ENCODE results near the gene GUCY1B1. TPM values are rescaled to one million over a fixed set of nuclear protein-coding genes. Genes with fewer than 3 reads are reported as not detected.

The GUCY1B1 gene
- total RNA-seq, 1 donor from 2014 or later: 1.5 TPM

- no peak overlapping the region for H3K27ac Mint-ChIP-seq (ENCODE audit: unreplicated experiment)
- no peak overlapping the region for H3K4me3 Mint-ChIP-seq (ENCODE audit: unreplicated experiment)
- H3K27me3 Mint-ChIP-seq (ENCODE audit: low read depth, unreplicated experiment): no peaks in the 10 kb centered on the region
- H3K4me1 Mint-ChIP-seq (ENCODE audit: low read depth, unreplicated experiment): no peaks in the 10 kb centered on the region
- DNase-seq (ENCODE audit: low read depth) (no peak), FAIRE-seq (no peak)
- H3K4me1 ChIP-seq (ENCODE audit: insufficient read depth, low read length): no peaks in the 10 kb centered on the region
- H4K20me1 ChIP-seq (ENCODE audit: insufficient read depth, low read length): no peaks in the 10 kb centered on the region
- H3K36me3 Mint-ChIP-seq (ENCODE audit: low read depth, unreplicated experiment): no peaks in the 10 kb centered on the region
- H3K9ac ChIP-seq (ENCODE audit: low read length): no peak overlapping the region
- no peaks in the 10 kb centered on the region for H3K27me3 ChIP-seq (ENCODE audit: insufficient read depth, low read length)
- no peak overlapping the region for H3K4me2 ChIP-seq (ENCODE audit: low read length)
- H3K9me3 Mint-ChIP-seq (ENCODE audit: unreplicated experiment): no peaks in the 10 kb centered on the region
- no peak overlapping the region for H2AFZ ChIP-seq (ENCODE audit: low read depth, low read length)
- no peaks in the 10 kb centered on the region for H3K9me3 ChIP-seq (ENCODE audit: insufficient read depth, low read depth, low read length)
- H3K27ac ChIP-seq (ENCODE audit: low read depth, low read length): no peak overlapping the region
- no peaks in the 10 kb centered on the region for H3K79me2 ChIP-seq (ENCODE audit: insufficient read depth, low read length)
- no peaks in the 10 kb centered on the region for H3K36me3 ChIP-seq (ENCODE audit: insufficient read depth, low read length)
- no peak overlapping the region for H3K4me3 ChIP-seq (ENCODE audit: insufficient read depth, low read depth, low read length)
- TF ChIP-seq EZH2 (IDR thresholded peaks at IDR 0.05; ENCODE audit: insufficient read depth, low read length) (no peak), CTCF (IDR thresholded peaks at IDR 0.05; ENCODE audit: insufficient read depth, low read depth, low read length) (no peak)
Measured at GRCh38 chr4:155768370-155768769, 9.5 kb downstream of the GUCY1B1 start.

GRCh38 chr4:155769090-155769489 is 10.3 kb downstream of the GUCY1B1 start:
- no peaks in the 10 kb centered on the region for H3K9me3 ChIP-seq (ENCODE audit: insufficient read depth, low read depth, low read length)
- no peaks in the 10 kb centered on the region for H3K27me3 ChIP-seq (ENCODE audit: insufficient read depth, low read length)
- no peaks in the 10 kb centered on the region for H3K79me2 ChIP-seq (ENCODE audit: insufficient read depth, low read length)
- H3K9ac ChIP-seq (ENCODE audit: low read length): no peak overlapping the region
- H3K36me3 ChIP-seq (ENCODE audit: insufficient read depth, low read length): no peaks in the 10 kb centered on the region
- TF ChIP-seq CTCF (IDR thresholded peaks at IDR 0.05; ENCODE audit: insufficient read depth, low read depth, low read length) (no peak), EZH2 (IDR thresholded peaks at IDR 0.05; ENCODE audit: insufficient read depth, low read length) (no peak)
- Mint-ChIP-seq H3K4me3 (ENCODE audit: unreplicated experiment) (no peak overlapping the region), H3K27ac (ENCODE audit: unreplicated experiment) (no peak overlapping the region), H3K9me3 (ENCODE audit: unreplicated experiment) (no peaks in the 10 kb centered on the region), H3K36me3 (ENCODE audit: low read depth, unreplicated experiment) (no peaks in the 10 kb centered on the region), H3K4me1 (ENCODE audit: low read depth, unreplicated experiment) (no peaks in the 10 kb centered on the region), H3K27me3 (ENCODE audit: low read depth, unreplicated experiment) (no peaks in the 10 kb centered on the region)
- no peaks in the 10 kb centered on the region for H4K20me1 ChIP-seq (ENCODE audit: insufficient read depth, low read length)
- no peak overlapping the region for H2AFZ ChIP-seq (ENCODE audit: low read depth, low read length)
- no peak overlapping the region for H3K4me3 ChIP-seq (ENCODE audit: insufficient read depth, low read depth, low read length)
- DNase-seq (ENCODE audit: low read depth) (no peak), FAIRE-seq (no peak)
- H3K4me1 ChIP-seq (ENCODE audit: insufficient read depth, low read length): no peaks in the 10 kb centered on the region
- H3K4me2 ChIP-seq (ENCODE audit: low read length): no peak overlapping the region
- H3K27ac ChIP-seq (ENCODE audit: low read depth, low read length): no peak overlapping the region

GRCh38 chr4:155772459-155773195 is 13.8 kb downstream of the GUCY1B1 start:
- Histone ChIP-seq H4K20me1 (ENCODE audit: insufficient read depth, low read length) (no peaks in the 10 kb centered on the region), H2AFZ (ENCODE audit: low read depth, low read length) (no peak overlapping the region), H3K9me3 (ENCODE audit: insufficient read depth, low read depth, low read length) (no peaks in the 10 kb centered on the region), H3K4me3 (ENCODE audit: insufficient read depth, low read depth, low read length) (no peak overlapping the region), H3K4me2 (ENCODE audit: low read length) (no peak overlapping the region), H3K9ac (ENCODE audit: low read length) (no peak overlapping the region), H3K27me3 (ENCODE audit: insufficient read depth, low read length) (no peaks in the 10 kb centered on the region), H3K27ac (ENCODE audit: low read depth, low read length) (no peak overlapping the region), H3K79me2 (ENCODE audit: insufficient read depth, low read length) (no peaks in the 10 kb centered on the region), H3K4me1 (ENCODE audit: insufficient read depth, low read length) (no peaks in the 10 kb centered on the region), H3K36me3 (ENCODE audit: insufficient read depth, low read length) (no peaks in the 10 kb centered on the region)
- no peak for DNase-seq (ENCODE audit: low read depth)
- H3K27ac Mint-ChIP-seq (ENCODE audit: unreplicated experiment): no peak overlapping the region
- TF ChIP-seq CTCF (IDR thresholded peaks at IDR 0.05; ENCODE audit: insufficient read depth, low read depth, low read length): no peak
- TF ChIP-seq EZH2 (IDR thresholded peaks at IDR 0.05; ENCODE audit: insufficient read depth, low read length): no peak
- no peaks in the 10 kb centered on the region for H3K9me3 Mint-ChIP-seq (ENCODE audit: unreplicated experiment)
- no peaks in the 10 kb centered on the region for H3K4me1 Mint-ChIP-seq (ENCODE audit: low read depth, unreplicated experiment)
- FAIRE-seq: no peak
- H3K36me3 Mint-ChIP-seq (ENCODE audit: low read depth, unreplicated experiment): no peaks in the 10 kb centered on the region
- no peaks in the 10 kb centered on the region for H3K27me3 Mint-ChIP-seq (ENCODE audit: low read depth, unreplicated experiment)
- H3K4me3 Mint-ChIP-seq (ENCODE audit: unreplicated experiment): no peak overlapping the region

All from astrocyte (in vitro differentiated cells and primary cell).